Stimulated activated CD4-positive, alpha-beta T cell treated with anti-CD3 and anti-CD28 coated beads, Interleukin-2, amount 100 ng/mL, for 24 hours (primary cell): ENCODE measurements around the gene TBC1D5.
"Not testable (repeated sequence)": the region's sequence is repeated elsewhere in the genome, so short reads cannot be mapped to it uniquely, and the experiment has no call there.

Experiments used
- DNase-seq, 2 donors: peaks; one replicate each; pipeline ENCODE4 v3.0.0-alpha.2; 2020

Gene TBC1D5

GRCh38 chr3:17749281-17749680 is 6.8 kb upstream of the TBC1D5 start:
- no peak for DNase-seq

- DNase-seq = no peak
Observed at GRCh38 chr3:17747890-17748247, 5.4 kb upstream of the TBC1D5 start.

- DNase-seq = no peak
Observed at GRCh38 chr3:17747174-17747889, 4.9 kb upstream of the TBC1D5 start.

- DNase-seq = no peak
Observed at GRCh38 chr3:17745894-17746293, 3.5 kb upstream of the TBC1D5 start.

GRCh38 chr3:17745301-17745700 is 2.9 kb upstream of the TBC1D5 start:
- DNase-seq = no peak

GRCh38 chr3:17744693-17745092 is 2.3 kb upstream of the TBC1D5 start:
- DNase-seq = no peak

GRCh38 chr3:17743658-17743995 is 1.2 kb upstream of the TBC1D5 start:
- no peak for DNase-seq

GRCh38 chr3:17742880-17743657 is 638 bp upstream of the TBC1D5 start:
- DNase-seq = no peak

- DNase-seq = no peak
Observed at GRCh38 chr3:17741621-17742101, 770 bp downstream of the TBC1D5 start.

GRCh38 chr3:17740721-17741141 is 1.7 kb downstream of the TBC1D5 start:
- DNase-seq = no peak

GRCh38 chr3:17738921-17739320 is 3.5 kb downstream of the TBC1D5 start:
- DNase-seq = no peak

GRCh38 chr3:17738219-17738618 is 4.2 kb downstream of the TBC1D5 start:
- DNase-seq = no peak

- no peak for DNase-seq
Observed at GRCh38 chr3:17737591-17737990, 4.8 kb downstream of the TBC1D5 start.

GRCh38 chr3:17735362-17735761 is 7.1 kb downstream of the TBC1D5 start:
- DNase-seq = not testable (repeated sequence)

- DNase-seq = no peak
Observed at GRCh38 chr3:17733768-17734167, 8.7 kb downstream of the TBC1D5 start.

GRCh38 chr3:17733215-17733614 is 9.2 kb downstream of the TBC1D5 start:
- no peak for DNase-seq

GRCh38 chr3:17730318-17730967 is 12.0 kb downstream of the TBC1D5 start:
- DNase-seq = no peak

GRCh38 chr3:17726313-17726712 is 16.1 kb downstream of the TBC1D5 start:
- no peak for DNase-seq

GRCh38 chr3:17725844-17726243 is 16.6 kb downstream of the TBC1D5 start:
- not testable (repeated sequence) for DNase-seq

- DNase-seq = no peak
Observed at GRCh38 chr3:17724948-17725347, 17.5 kb downstream of the TBC1D5 start.

GRCh38 chr3:17724122-17724521 is 18.3 kb downstream of the TBC1D5 start:
- no peak for DNase-seq

GRCh38 chr3:17717411-17717810 is 25.0 kb downstream of the TBC1D5 start:
- no peak for DNase-seq

GRCh38 chr3:17714473-17714872 is 28.0 kb downstream of the TBC1D5 start:
- DNase-seq = no peak

- DNase-seq = no peak
Observed at GRCh38 chr3:17709236-17709810, 33.1 kb downstream of the TBC1D5 start.
